Trophoblast cell (in vitro differentiated cells and primary cell): ENCODE data around the gene MME.

Experiments
- DNase-seq, 2 donors: peaks; one replicate each; pipeline ENCODE4 v3.0.0-alpha.2; 2016
- H2AFZ ChIP-seq: 2 replicates; pipeline ENCODE4 v1.6.1; 2013; ENCODE audit warnings: low read length, moderate library complexity, mild to moderate bottlenecking; ENCODE audit not compliant: insufficient read depth, poor library complexity
- H2AK5ac ChIP-seq: 2 replicates; pipeline ENCODE4 v1.6.1; 2013; ENCODE audit warnings: mild to moderate bottlenecking, low read length
- H2BK120ac ChIP-seq: 2 replicates; pipeline ENCODE4 v1.6.1; 2013; ENCODE audit warnings: low read length, mild to moderate bottlenecking, moderate library complexity; ENCODE audit not compliant: insufficient read depth, poor library complexity
- H2BK12ac ChIP-seq: 2 replicates; pipeline ENCODE4 v1.6.1; 2013; ENCODE audit warnings: mild to moderate bottlenecking, low read length, moderate library complexity
- H2BK5ac ChIP-seq: 2 replicates; pipeline ENCODE4 v1.6.1; 2013; ENCODE audit warnings: low read length, low read depth, moderate library complexity, mild to moderate bottlenecking; ENCODE audit not compliant: poor library complexity
- H3K14ac ChIP-seq: 2 replicates; pipeline ENCODE4 v1.6.1; 2013; ENCODE audit warnings: mild to moderate bottlenecking, low read length
- H3K18ac ChIP-seq: 2 replicates; pipeline ENCODE4 v1.6.1; 2013; ENCODE audit warnings: mild to moderate bottlenecking, low read length
- H3K23ac ChIP-seq: 2 replicates; pipeline ENCODE4 v1.6.1; 2013; ENCODE audit warnings: low read length
- H3K27ac ChIP-seq: 2 replicates; pipeline ENCODE4 v1.5.1; 2013; ENCODE audit warnings: low read depth, mild to moderate bottlenecking, inconsistent platforms, low read length, moderate library complexity
- H3K27me3 ChIP-seq: 2 replicates; pipeline ENCODE4 v1.6.1; 2013; ENCODE audit warnings: inconsistent platforms, mild to moderate bottlenecking, low read length, moderate library complexity; ENCODE audit not compliant: insufficient read depth
- H3K36me3 ChIP-seq, 2 experiments: 1 replicate in 1 of 2; 2 replicates in 1 of 2; pipeline ENCODE4 v1.6.1; 2013; ENCODE audit warnings: low read length in 2 of 2, mild to moderate bottlenecking in 2 of 2, moderate library complexity in 1 of 2; ENCODE audit not compliant: insufficient read depth in 2 of 2, control insufficient read depth in 1 of 2
- H3K4ac ChIP-seq: 2 replicates; pipeline ENCODE4 v1.6.1; 2013; ENCODE audit warnings: low read depth, mild to moderate bottlenecking, low read length, moderate library complexity
- H3K4me1 ChIP-seq, 2 experiments: 1 replicate in 1 of 2; 2 replicates in 1 of 2; pipeline ENCODE4 v1.6.1; 2013; ENCODE audit warnings: low read length in 2 of 2, mild to moderate bottlenecking in 2 of 2, moderate library complexity in 1 of 2; ENCODE audit not compliant: insufficient read depth in 2 of 2, control insufficient read depth in 1 of 2
- H3K4me2 ChIP-seq: 2 replicates; pipeline ENCODE4 v1.6.1; 2013; ENCODE audit warnings: inconsistent platforms, mild to moderate bottlenecking, low read length, moderate library complexity
- H3K4me3 ChIP-seq: 2 replicates; pipeline ENCODE4 v1.5.1; 2013; ENCODE audit warnings: mild to moderate bottlenecking, low read depth, low read length, inconsistent platforms
- H3K79me1 ChIP-seq: one replicate; pipeline ENCODE4 v1.6.1; 2013; ENCODE audit warnings: low read length
- H3K79me2 ChIP-seq: 2 replicates; pipeline ENCODE4 v1.6.1; 2013; ENCODE audit warnings: low read length, mild to moderate bottlenecking; ENCODE audit not compliant: control insufficient read depth, insufficient read depth, poor library complexity
- H3K9ac ChIP-seq: 2 replicates; pipeline ENCODE4 v1.6.1; 2013; ENCODE audit warnings: mild to moderate bottlenecking, low read length
- H3K9me3 ChIP-seq: 2 replicates; pipeline ENCODE4 v1.6.1; 2013; ENCODE audit warnings: low read depth, mild to moderate bottlenecking, control low read depth, inconsistent platforms, low read length; ENCODE audit not compliant: insufficient read depth
- H4K12ac ChIP-seq: 2 replicates; pipeline ENCODE4 v1.6.1; 2013; ENCODE audit warnings: low read depth, mild to moderate bottlenecking, low read length, moderate library complexity
- H4K8ac ChIP-seq: 2 replicates; pipeline ENCODE4 v1.6.1; 2013; ENCODE audit warnings: low read depth, mild to moderate bottlenecking, low read length, moderate library complexity
- H4K91ac ChIP-seq: one replicate; pipeline ENCODE4 v1.6.1; 2013; ENCODE audit warnings: low read depth, mild to moderate bottlenecking, low read length, moderate library complexity
- WGBS: extraction: QIAGEN DNeasy Blood & Tissue Kit; methylation state at CpG from one replicate; pipeline ENCODE4 v1.1.7; 2013; ENCODE audit warnings: missing lambda C conversion rate; ENCODE audit not compliant: insufficient read length, insufficient coverage; ENCODE audit errors: extremely low coverage; 5-methylcytosine and 5-hydroxymethylcytosine counted together

The MME gene

DNA sequence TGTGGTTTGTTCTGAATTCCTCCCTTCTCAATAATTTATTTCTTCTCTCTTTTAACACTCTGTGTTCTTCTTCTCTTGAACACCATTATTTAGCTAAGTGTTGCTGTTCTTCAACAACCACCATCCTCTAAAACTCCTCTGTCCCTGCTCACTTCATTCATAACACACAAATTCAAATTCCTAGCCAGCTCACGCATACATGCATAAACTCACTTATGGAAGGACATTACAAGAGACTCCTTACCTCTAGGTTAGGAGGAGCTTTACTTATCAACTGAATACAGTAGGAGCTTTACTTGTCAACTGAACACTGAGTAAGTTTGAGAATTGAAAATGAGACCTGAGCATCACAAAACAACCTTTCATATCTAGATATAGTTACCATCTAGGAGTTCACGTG, 23.6 kb downstream of the MME start:
- Histone ChIP-seq H3K4me2 (no peak overlapping the region), H3K27ac (no peak overlapping the region), H3K18ac (no peak overlapping the region), H3K79me1 (no peaks in the 10 kb centered on the region), H3K36me3 (no peaks in the 10 kb centered on the region), H3K9ac (no peak overlapping the region), H3K4me1 (peaks cover 2 to 6% of the 10 kb centered on the region in 2 experiments), H2BK120ac (no peak overlapping the region), H4K91ac (no peak overlapping the region), H3K23ac (no peak overlapping the region), H3K14ac (no peak overlapping the region), H2AFZ (no peak overlapping the region), H2BK5ac (no peak overlapping the region), H3K79me2 (no peaks in the 10 kb centered on the region), H4K12ac (no peak overlapping the region), H3K4me3 (no peak overlapping the region), H3K4ac (no peak overlapping the region), H4K8ac (no peak overlapping the region), H3K27me3 (no peaks in the 10 kb centered on the region), H2BK12ac (no peak overlapping the region), H3K9me3 (no peaks in the 10 kb centered on the region), H2AK5ac (no peak overlapping the region)
- DNase-seq, result no peak
- 100% methylated on average over 1 of the region's 2 CpGs for WGBS

DNA sequence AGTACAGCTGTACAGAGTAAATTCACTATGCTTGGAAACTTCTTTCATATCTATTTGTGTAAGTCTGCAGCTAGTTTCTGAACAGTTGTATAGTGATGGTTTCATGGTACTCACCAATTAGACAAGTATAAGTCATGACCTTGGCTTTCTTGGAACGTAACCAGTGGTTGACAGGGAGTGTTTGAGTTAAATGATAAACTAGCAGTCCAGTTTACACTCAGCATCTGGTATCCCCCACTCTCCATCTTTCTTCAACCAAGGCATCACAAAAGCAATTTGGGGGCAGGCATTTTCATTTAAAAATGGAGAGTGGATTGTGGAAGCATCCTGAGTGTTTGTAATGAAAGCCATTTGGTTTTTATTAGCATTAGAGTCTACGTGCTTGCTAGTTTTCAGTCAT, 26.0 kb downstream of the MME start:
- Histone ChIP-seq H3K79me1 (no peaks in the 10 kb centered on the region), H3K4me2 (no peak overlapping the region), H3K9ac (no peak overlapping the region), H3K18ac (no peak overlapping the region), H3K79me2 (no peaks in the 10 kb centered on the region), H2AK5ac (no peak overlapping the region), H3K27ac (no peak overlapping the region), H2BK12ac (no peak overlapping the region), H4K12ac (no peak overlapping the region), H3K27me3 (no peaks in the 10 kb centered on the region), H2BK120ac (no peak overlapping the region), H3K4me3 (no peak overlapping the region), H4K91ac (no peak overlapping the region), H3K36me3 (no peaks in the 10 kb centered on the region), H3K23ac (no peak overlapping the region), H3K14ac (no peak overlapping the region), H3K4me1 (peaks cover 2 to 6% of the 10 kb centered on the region in 2 experiments), H2AFZ (no peak overlapping the region), H4K8ac (no peak overlapping the region), H3K9me3 (no peaks in the 10 kb centered on the region), H2BK5ac (no peak overlapping the region), H3K4ac (no peak overlapping the region)
- WGBS, result no CpG with 5 or more reads among the region's 2 CpGs
- DNase-seq, result no peak

DNA sequence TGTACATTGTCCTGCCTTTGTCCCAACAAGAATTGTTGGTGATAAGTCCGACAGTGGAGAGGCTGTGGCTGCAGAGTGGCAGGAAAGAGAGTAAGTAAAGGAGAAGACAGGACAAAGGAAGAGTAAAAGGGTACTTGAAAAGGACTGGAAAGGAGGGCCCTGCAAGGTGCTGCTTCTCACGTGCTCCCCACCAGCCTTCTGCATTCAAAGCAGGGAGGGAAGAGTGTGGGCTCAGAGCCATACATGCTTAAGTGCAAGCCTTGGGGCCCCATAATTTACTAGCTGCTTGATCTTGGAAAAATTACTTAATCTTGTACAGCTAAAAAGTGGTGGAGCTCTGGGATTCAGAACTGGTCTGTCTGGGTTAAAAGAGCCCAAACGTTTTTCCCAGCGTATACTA, 29.9 kb downstream of the MME start:
- H3K79me2 ChIP-seq, result no peaks in the 10 kb centered on the region
- WGBS, result no CpG with 5 or more reads among the region's 4 CpGs
- no peak for DNase-seq
- H3K4me1 ChIP-seq, result no peaks in the 10 kb centered on the region
- H3K23ac ChIP-seq, result no peak overlapping the region
- no peak overlapping the region for H2BK5ac ChIP-seq
- H3K14ac ChIP-seq, result no peak overlapping the region
- H4K12ac ChIP-seq, result no peak overlapping the region
- H3K9ac ChIP-seq, result no peak overlapping the region
- no peaks in the 10 kb centered on the region for H3K27me3 ChIP-seq
- no peak overlapping the region for H3K4me2 ChIP-seq
- H2BK120ac ChIP-seq, result no peak overlapping the region
- no peak overlapping the region for H4K8ac ChIP-seq
- H3K9me3 ChIP-seq, result no peaks in the 10 kb centered on the region
- no peak overlapping the region for H2AK5ac ChIP-seq
- H3K79me1 ChIP-seq, result no peaks in the 10 kb centered on the region
- no peak overlapping the region for H2AFZ ChIP-seq
- no peaks in the 10 kb centered on the region for H3K36me3 ChIP-seq
- no peak overlapping the region for H3K4me3 ChIP-seq
- no peak overlapping the region for H4K91ac ChIP-seq
- H3K18ac ChIP-seq, result no peak overlapping the region
- no peak overlapping the region for H3K27ac ChIP-seq
- H2BK12ac ChIP-seq, result no peak overlapping the region
- no peak overlapping the region for H3K4ac ChIP-seq

DNA sequence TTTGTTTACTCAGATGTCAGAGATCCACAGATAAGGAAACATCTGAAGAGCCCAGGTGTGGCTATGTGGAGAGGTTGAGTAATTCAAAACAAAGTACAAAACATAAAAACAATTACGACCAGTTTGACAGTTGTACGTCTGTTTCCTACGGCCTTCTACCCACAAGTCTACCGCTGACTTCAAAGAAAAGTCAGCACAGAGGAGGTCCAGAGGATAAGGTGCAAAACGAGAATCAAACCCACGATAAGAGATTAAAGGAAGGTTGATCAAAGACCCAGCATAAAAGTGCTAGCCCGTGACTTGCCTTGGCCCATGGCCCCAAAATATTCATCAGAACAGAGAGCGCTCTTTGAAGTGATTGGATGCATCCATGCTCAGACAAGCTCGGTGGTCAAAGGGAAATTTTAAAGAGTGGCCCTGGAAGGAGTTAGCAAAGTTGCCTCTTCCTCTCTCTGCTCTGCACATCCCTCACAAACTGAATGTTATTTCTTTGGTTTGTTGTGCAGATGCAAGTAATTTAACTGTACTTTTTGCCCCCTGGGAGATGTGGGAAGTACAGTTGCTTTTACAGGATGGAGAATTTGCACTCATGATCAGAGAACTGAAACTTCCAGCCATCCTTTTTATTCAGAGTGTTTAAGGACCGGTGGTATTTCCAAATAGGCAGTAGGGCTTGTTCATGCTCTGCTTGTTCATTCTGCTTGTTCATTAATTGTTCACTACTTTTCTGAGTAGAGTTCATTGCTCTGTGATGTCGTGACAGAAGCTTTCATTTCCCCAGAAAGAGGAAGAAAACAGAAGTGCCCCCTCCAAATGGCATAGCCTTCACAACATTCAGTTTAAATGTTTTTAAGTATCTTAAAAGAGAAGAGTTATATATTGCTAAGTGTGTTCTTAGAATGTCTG, 31.1 kb downstream of the MME start:
- Histone ChIP-seq H3K27ac (no peak overlapping the region), H4K8ac (no peak overlapping the region), H3K9me3 (no peaks in the 10 kb centered on the region), H2BK120ac (no peak overlapping the region), H3K36me3 (no peaks in the 10 kb centered on the region), H3K27me3 (no peaks in the 10 kb centered on the region), H3K14ac (no peak overlapping the region), H3K18ac (no peak overlapping the region), H2AK5ac (no peak overlapping the region), H3K4me3 (no peak overlapping the region), H3K4me1 (no peaks in the 10 kb centered on the region), H3K79me1 (no peaks in the 10 kb centered on the region), H2BK5ac (no peak overlapping the region), H3K9ac (no peak overlapping the region), H4K12ac (no peak overlapping the region), H2BK12ac (no peak overlapping the region), H3K4me2 (no peak overlapping the region), H4K91ac (no peak overlapping the region), H3K23ac (no peak overlapping the region), H3K79me2 (no peaks in the 10 kb centered on the region), H3K4ac (no peak overlapping the region), H2AFZ (no peak overlapping the region)
- peak in 1 of 2 donors; percentile 14 for DNase-seq
- WGBS, result no CpG with 5 or more reads among the region's 11 CpGs
